Parathyroid adenoma (tissue), 2 donors: ENCODE data around the gene CRABP2.

ENCODE experiments used
- H2AFZ ChIP-seq: fragments of 300-600 bp; sonication (generic); one replicate; pipeline ENCODE4 v1.7.0; 2017; ENCODE audit warnings: antibody characterized with exemption, mild to moderate bottlenecking
- H3K27ac ChIP-seq: fragments of 300-600 bp; sonication (generic); one replicate; pipeline ENCODE4 v1.7.0; 2017
- H3K27me3 ChIP-seq: fragments of 300-600 bp; sonication (generic); one replicate; pipeline ENCODE4 v1.7.0; 2017; ENCODE audit warnings: low read length; ENCODE audit not compliant: control insufficient read depth, insufficient read depth
- H3K36me3 ChIP-seq: fragments of 300-600 bp; sonication (generic); one replicate; pipeline ENCODE4 v1.7.0; 2017; ENCODE audit warnings: low read length; ENCODE audit not compliant: control insufficient read depth, insufficient read depth
- H3K4me1 ChIP-seq: fragments of 300-600 bp; sonication (generic); one replicate; pipeline ENCODE4 v1.7.0; 2017; ENCODE audit warnings: control low read depth
- H3K4me2 ChIP-seq: fragments of 300-600 bp; sonication (generic); one replicate; pipeline ENCODE4 v1.7.0; 2017; ENCODE audit warnings: low read length
- H3K4me3 ChIP-seq: fragments of 300-600 bp; sonication (generic); one replicate; pipeline ENCODE4 v1.7.0; 2017; ENCODE audit warnings: low read depth, low read length
- H3K79me2 ChIP-seq: fragments of 300-600 bp; sonication (generic); one replicate; pipeline ENCODE4 v1.7.0; 2017; ENCODE audit warnings: control low read depth
- H3K9ac ChIP-seq: fragments of 300-600 bp; sonication (generic); one replicate; pipeline ENCODE4 v1.7.0; 2017; ENCODE audit warnings: mild to moderate bottlenecking
- H3K9me3 ChIP-seq: fragments of 300-600 bp; sonication (generic); one replicate; pipeline ENCODE4 v1.7.0; 2017; ENCODE audit warnings: low read length; ENCODE audit not compliant: control insufficient read depth
- CTCF ChIP-seq: fragments of 300-600 bp; sonication (generic); IDR thresholded peaks from one replicate; pipeline ENCODE4 v1.7.0; 2017; ENCODE audit warnings: antibody characterized with exemption, mild to moderate bottlenecking
- donor health status: primary hyperparathyroidism.

CRABP2 gene

GRCh38 chr1:156751451-156751756 lies 46.0 kb upstream of the CRABP2 start, which contains the start of gene HDGF:
Gene HDGF (minus strand): TSS chr1:156751675. CDS start chr1:156751429, 246 bp downstream.
- no peak for TF ChIP-seq CTCF
- Histone ChIP-seq H3K4me2 (peak within 1 kb of the TSS; percentile 80), H2AFZ (peak within 1 kb of the TSS; percentile 87), H3K79me2 (peaks cover 31% of the 10 kb centered on the region), H3K4me3 (peak within 1 kb of the TSS; percentile 94), H3K27me3 (no peaks in the 10 kb centered on the region), H3K27ac (peak within 1 kb of the TSS; percentile 99), H3K9me3 (no peaks in the 10 kb centered on the region), H3K9ac (peak within 1 kb of the TSS; percentile 43), H3K36me3 (no peaks in the 10 kb centered on the region), H3K4me1 (peaks cover 16% of the 10 kb centered on the region)

GRCh38 chr1:156750711-156751450 lies 45.5 kb upstream of the CRABP2 start:
- peaks cover 33% of the 10 kb centered on the region for H3K79me2 ChIP-seq
- no peak for TF ChIP-seq CTCF
- peak overlapping the region; percentile 80 for H3K4me2 ChIP-seq
- peaks cover 20% of the 10 kb centered on the region for H3K4me1 ChIP-seq
- peak overlapping the region; percentile 43 for H3K9ac ChIP-seq
- no peaks in the 10 kb centered on the region for H3K9me3 ChIP-seq
- H2AFZ ChIP-seq: peak overlapping the region; percentile 53
- peak overlapping the region; percentile 99 for H3K27ac ChIP-seq
- no peaks in the 10 kb centered on the region for H3K36me3 ChIP-seq
- no peaks in the 10 kb centered on the region for H3K27me3 ChIP-seq
- H3K4me3 ChIP-seq: peak overlapping the region; percentile 83

- no peaks in the 10 kb centered on the region for H3K9me3 ChIP-seq
- H2AFZ ChIP-seq: no peak overlapping the region
- H3K36me3 ChIP-seq: no peaks in the 10 kb centered on the region
- H3K4me2 ChIP-seq: peak overlapping the region; percentile 80
- no peak for TF ChIP-seq CTCF
- H3K4me1 ChIP-seq: peaks cover 21% of the 10 kb centered on the region
- H3K9ac ChIP-seq: peak overlapping the region; percentile 43
- peak overlapping the region; percentile 99 for H3K27ac ChIP-seq
- no peaks in the 10 kb centered on the region for H3K27me3 ChIP-seq
- peak overlapping the region; percentile 83 for H3K4me3 ChIP-seq
- H3K79me2 ChIP-seq: peaks cover 33% of the 10 kb centered on the region
These were observed 44.8 kb upstream of the CRABP2 start for GRCh38 chr1:156750191-156750672.

- TF ChIP-seq CTCF: no peak
- H3K27me3 ChIP-seq: no peaks in the 10 kb centered on the region
- H3K4me1 ChIP-seq: peaks cover 21% of the 10 kb centered on the region
- no peaks in the 10 kb centered on the region for H3K9me3 ChIP-seq
- peaks cover 33% of the 10 kb centered on the region for H3K79me2 ChIP-seq
- no peak overlapping the region for H2AFZ ChIP-seq
- H3K9ac ChIP-seq: no peak overlapping the region
- H3K4me2 ChIP-seq: peak overlapping the region; percentile 80
- H3K4me3 ChIP-seq: peak overlapping the region; percentile 83
- H3K27ac ChIP-seq: peak overlapping the region; percentile 99
- no peaks in the 10 kb centered on the region for H3K36me3 ChIP-seq
These were observed 44.2 kb upstream of the CRABP2 start for GRCh38 chr1:156749419-156750118.
